NCI-H1092 (cell line): ENCODE data around the gene EPS8.

Experiments
- DNase-seq: peaks from one replicate; lab custom pipeline; 2025; lab: John Stamatoyannopoulos, UW

Gene EPS8

GRCh38 chr12:15717940-15718567 is 71.1 kb downstream of the EPS8 start:
- no peak for DNase-seq

GRCh38 chr12:15716581-15716980 is 72.6 kb downstream of the EPS8 start:
- no peak for DNase-seq

- no peak for DNase-seq
Measured at GRCh38 chr12:15714256-15714655, 74.9 kb downstream of the EPS8 start.

- no peak for DNase-seq
Measured at GRCh38 chr12:15712823-15713660, 76.1 kb downstream of the EPS8 start.

- DNase-seq, result no peak
Measured at GRCh38 chr12:15712160-15712559, 77.0 kb downstream of the EPS8 start.

GRCh38 chr12:15710860-15711510 is 78.2 kb downstream of the EPS8 start:
- no peak for DNase-seq

GRCh38 chr12:15709551-15709950 is 79.6 kb downstream of the EPS8 start:
- DNase-seq, result no peak

- DNase-seq, result no peak
Measured at GRCh38 chr12:15708396-15709076, 80.7 kb downstream of the EPS8 start.

GRCh38 chr12:15707516-15708199 is 81.5 kb downstream of the EPS8 start:
- DNase-seq, result no peak

GRCh38 chr12:15706010-15706676 is 83.0 kb downstream of the EPS8 start:
- DNase-seq, result no peak

GRCh38 chr12:15705606-15706005 is 83.6 kb downstream of the EPS8 start:
- DNase-seq, result no peak

GRCh38 chr12:15702276-15702675 is 86.9 kb downstream of the EPS8 start:
- no peak for DNase-seq

- no peak for DNase-seq
Measured at GRCh38 chr12:15701631-15702156, 87.5 kb downstream of the EPS8 start.

- DNase-seq, result no peak
Measured at GRCh38 chr12:15701206-15701605, 88.0 kb downstream of the EPS8 start.

- no peak for DNase-seq
Measured at GRCh38 chr12:15700595-15700994, 88.6 kb downstream of the EPS8 start.

- DNase-seq, result no peak
Measured at GRCh38 chr12:15699886-15700285, 89.3 kb downstream of the EPS8 start.

- DNase-seq, result no peak
Measured at GRCh38 chr12:15698377-15698871, 90.8 kb downstream of the EPS8 start.

- no peak for DNase-seq
Measured at GRCh38 chr12:15697201-15697600, 92.0 kb downstream of the EPS8 start.

GRCh38 chr12:15693228-15693911 is 95.8 kb downstream of the EPS8 start:
- no peak for DNase-seq

- no peak for DNase-seq
Measured at GRCh38 chr12:15691388-15691787, 97.8 kb downstream of the EPS8 start.
